ENCODE results near the gene GPR153.

Gene GPR153

DNA sequence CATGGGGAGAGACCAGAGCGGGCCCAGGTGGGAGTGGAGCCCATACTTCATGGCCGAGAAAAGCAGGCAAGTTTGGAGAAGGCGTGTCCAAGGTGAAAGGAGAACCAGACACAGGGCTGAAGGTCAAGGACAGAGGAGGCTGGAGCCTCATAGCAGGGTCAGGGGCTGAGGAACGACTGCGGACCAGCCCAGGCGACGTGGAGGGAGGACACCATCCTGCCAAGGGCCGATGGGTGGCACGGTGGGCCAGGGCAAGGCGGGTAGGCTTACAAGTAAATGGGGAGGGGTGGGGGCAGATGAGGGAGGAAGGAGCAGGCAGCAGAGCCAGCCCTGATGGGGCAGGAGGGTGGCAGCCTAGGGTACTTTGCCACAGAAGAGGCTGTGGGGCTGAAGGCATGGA, 18.2 kb upstream of the GPR153 start:
- H3K4me3 ChIP-seq (ENCODE audit: low read depth, low read length), result no peak overlapping the region
- TF ChIP-seq, protein P1, sequence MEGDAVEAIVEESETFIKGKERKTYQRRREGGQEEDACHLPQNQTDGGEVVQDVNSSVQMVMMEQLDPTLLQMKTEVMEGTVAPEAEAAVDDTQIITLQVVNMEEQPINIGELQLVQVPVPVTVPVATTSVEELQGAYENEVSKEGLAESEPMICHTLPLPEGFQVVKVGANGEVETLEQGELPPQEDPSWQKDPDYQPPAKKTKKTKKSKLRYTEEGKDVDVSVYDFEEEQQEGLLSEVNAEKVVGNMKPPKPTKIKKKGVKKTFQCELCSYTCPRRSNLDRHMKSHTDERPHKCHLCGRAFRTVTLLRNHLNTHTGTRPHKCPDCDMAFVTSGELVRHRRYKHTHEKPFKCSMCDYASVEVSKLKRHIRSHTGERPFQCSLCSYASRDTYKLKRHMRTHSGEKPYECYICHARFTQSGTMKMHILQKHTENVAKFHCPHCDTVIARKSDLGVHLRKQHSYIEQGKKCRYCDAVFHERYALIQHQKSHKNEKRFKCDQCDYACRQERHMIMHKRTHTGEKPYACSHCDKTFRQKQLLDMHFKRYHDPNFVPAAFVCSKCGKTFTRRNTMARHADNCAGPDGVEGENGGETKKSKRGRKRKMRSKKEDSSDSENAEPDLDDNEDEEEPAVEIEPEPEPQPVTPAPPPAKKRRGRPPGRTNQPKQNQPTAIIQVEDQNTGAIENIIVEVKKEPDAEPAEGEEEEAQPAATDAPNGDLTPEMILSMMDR (IDR thresholded peaks at IDR 0.05; ENCODE audit: low read depth, low read length), result no peak

DNA sequence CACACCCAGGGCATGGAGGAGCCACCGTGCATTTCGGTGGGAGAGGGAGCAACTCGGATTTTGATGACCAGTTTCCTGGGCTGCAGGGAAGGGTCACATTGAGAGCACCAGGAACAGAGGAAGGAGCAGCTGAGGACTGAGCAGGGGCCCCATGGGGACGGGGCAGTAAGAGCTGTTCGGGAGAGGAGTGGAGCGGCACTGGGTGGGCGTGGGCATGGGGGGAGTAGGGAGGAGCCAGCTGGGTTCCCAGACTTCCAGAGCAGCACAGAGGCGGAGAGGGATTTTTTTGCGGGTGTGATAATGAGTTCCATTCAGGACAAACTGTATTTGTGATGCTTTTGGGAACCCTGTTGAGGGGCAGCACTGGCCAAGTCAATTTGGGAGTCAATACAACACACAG, 17.4 kb upstream of the GPR153 start:
- H3K4me3 ChIP-seq (ENCODE audit: low read depth, low read length), result no peak overlapping the region
- TF ChIP-seq, protein P1 (IDR thresholded peaks at IDR 0.05; ENCODE audit: low read depth, low read length), result no peak

DNA sequence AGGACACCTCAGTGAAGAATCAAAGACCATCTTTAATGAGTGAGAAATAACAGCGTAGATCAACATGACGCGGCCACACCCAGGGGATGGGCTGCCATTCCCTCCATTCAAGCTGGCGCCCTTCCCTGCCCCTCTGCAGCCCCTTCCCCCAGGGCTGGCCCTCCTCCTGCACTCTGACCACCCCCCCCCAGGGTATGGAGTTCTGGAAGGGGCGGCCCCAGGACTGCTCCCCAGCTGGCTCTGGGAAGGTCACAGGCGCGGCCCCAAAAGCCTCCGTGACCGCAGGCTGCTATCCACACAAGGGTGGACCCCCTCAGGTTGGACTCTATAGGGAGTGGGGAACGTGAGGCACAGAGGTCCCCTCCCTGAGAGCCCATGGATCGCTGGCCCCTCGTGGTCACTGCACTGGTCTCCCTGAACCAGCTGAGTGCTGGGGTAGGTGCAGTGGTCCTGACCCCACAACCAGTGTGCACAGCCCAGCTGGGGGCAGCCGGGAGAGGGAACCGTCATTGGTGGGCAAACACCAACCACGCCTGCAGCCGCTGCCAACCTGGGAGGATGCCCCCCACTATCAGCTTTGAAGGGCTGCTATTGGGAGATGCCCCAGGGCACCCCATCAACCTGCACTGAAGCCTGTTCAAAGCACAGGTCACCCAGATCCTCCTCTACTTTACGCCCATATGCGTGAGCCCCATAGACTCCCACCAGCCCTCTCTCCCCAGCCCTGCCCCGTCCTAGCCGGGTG, 16.1 kb upstream of the GPR153 start:
- H3K4me3 ChIP-seq (ENCODE audit: low read depth, low read length), result no peak overlapping the region
- TF ChIP-seq, protein P1 (IDR thresholded peaks at IDR 0.05; ENCODE audit: low read depth, low read length), result no peak

GRCh38 chr1:6275826-6276782, 15.2 kb upstream of the GPR153 start:
- H3K4me3 ChIP-seq (ENCODE audit: low read depth, low read length), result no peak overlapping the region
- TF ChIP-seq, protein P1 (IDR thresholded peaks at IDR 0.05; ENCODE audit: low read depth, low read length), result no peak

DNA sequence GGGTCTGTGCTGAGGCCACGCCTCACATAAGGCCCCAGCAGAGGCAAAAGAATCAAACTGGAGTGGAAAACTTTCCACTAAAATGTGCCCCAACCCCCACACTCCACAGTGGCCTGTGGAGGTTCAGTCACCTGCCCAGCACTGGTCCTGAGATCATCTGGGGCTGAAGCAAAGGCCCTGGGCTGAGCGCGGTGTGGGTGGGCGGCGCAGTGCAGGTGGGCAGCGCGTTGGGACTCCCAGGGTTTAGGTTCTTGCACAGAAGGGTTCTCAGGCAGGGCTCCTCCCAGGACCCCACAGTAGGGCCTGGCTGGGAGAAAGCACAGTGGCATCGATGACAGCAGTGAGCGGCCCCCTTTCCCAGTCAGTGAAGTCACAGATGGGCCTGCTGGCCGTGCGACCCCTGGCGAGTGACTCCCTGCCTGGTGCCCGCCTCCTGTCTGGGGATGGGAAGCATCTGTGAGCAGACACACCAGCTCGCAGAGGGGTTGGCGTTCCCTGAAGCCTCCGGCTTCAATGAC, 13.8 kb upstream of the GPR153 start:
- no peak overlapping the region for H3K4me3 ChIP-seq (ENCODE audit: low read depth, low read length)
- TF ChIP-seq, protein P1 (IDR thresholded peaks at IDR 0.05; ENCODE audit: low read depth, low read length), result no peak

DNA sequence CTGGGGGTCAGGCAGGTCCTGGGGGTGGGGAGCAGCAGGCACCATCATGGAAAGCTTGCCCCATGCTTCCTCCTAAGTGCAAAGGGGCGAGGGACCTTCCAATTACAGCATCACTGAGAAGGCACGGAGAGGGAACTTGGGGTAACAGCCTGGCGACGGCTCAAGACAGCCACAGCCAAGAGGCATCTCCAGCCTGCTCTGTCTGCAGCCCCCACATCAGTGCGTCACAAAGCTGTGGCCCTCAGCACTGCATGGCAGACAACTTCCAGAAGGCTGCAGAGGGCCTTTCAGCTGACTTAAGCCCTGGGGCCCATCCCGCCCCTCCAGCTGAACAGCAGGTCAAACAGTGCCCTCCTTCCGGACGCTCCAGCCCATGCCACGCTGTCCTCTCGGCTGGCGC, 13.2 kb upstream of the GPR153 start:
- H3K4me3 ChIP-seq (ENCODE audit: low read depth, low read length), result no peak overlapping the region
- TF ChIP-seq, protein P1 (IDR thresholded peaks at IDR 0.05; ENCODE audit: low read depth, low read length), result no peak

Measured in WI38 (cell line).